T47D (cell line): Measurements from ENCODE around the gene ERP44.
"Not testable (repeated sequence)": the region's sequence is repeated elsewhere in the genome, so short reads cannot be mapped to it uniquely, and the experiment has no call there.

Experiments used
- DNase-seq, 2 experiments: peaks; one replicate each; pipeline versions ENCODE4 v3.0.0 to v3.0.0-alpha.2; 2011 to 2012; ENCODE audit warnings: low read depth in 1 of 2, low spot score in 1 of 2
- JUND ChIP-seq: IDR thresholded peaks from 2 replicates; pipeline ENCODE4 v1.6.1; 2012; ENCODE audit warnings: low read depth
- in situ Hi-C: cut with HindIII; loops from 2 replicates; pipeline ENCODE4 v1.10.0; 2016; ENCODE audit warnings: low sequenced_read_pairs, low pct_unique_long_range_greater_than_20kb

The ERP44 gene

DNA sequence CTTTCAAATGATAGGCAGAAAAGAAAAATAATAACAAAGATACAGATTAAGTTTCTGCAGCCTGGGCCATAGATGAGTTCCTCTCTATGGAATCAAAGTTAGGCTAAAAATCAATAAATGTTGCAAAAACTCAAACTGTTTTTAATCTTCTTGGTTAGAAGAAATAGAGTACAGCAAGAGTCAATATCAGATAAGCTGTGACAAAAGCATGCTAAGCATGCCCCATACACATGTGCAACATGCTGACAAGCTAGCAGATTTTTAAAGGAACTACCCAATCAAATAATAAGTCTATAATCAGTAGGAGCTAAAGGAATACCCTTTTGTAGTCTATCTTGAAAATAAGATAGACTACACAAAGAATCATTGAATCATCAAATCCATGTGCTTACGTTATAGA, 6.7 kb downstream of the ERP44 start:
- no peak for TF ChIP-seq JUND
- no peak for DNase-seq
- in situ Hi-C loops = no loop called here

- in situ Hi-C loops = no loop called here
- TF ChIP-seq JUND = no peak
- DNase-seq = no peak
These were observed 7.2 kb downstream of the ERP44 start for GRCh38 chr9:100091650-100092049.

GRCh38 chr9:100090880-100091279, 7.9 kb downstream of the ERP44 start:
- no peak for TF ChIP-seq JUND
- DNase-seq = no peak
- in situ Hi-C loops = no loop called here

- TF ChIP-seq JUND = no peak
- in situ Hi-C loops = no loop called here
- no peak for DNase-seq
These were observed 10.6 kb downstream of the ERP44 start for GRCh38 chr9:100088202-100088601.

GRCh38 chr9:100087218-100087617, 11.6 kb downstream of the ERP44 start:
- in situ Hi-C loops = no loop called here
- DNase-seq = no peak
- TF ChIP-seq JUND = no peak

GRCh38 chr9:100086097-100086635, 12.6 kb downstream of the ERP44 start:
- DNase-seq = no peak
- TF ChIP-seq JUND = no peak
- in situ Hi-C loops = no loop called here

DNA sequence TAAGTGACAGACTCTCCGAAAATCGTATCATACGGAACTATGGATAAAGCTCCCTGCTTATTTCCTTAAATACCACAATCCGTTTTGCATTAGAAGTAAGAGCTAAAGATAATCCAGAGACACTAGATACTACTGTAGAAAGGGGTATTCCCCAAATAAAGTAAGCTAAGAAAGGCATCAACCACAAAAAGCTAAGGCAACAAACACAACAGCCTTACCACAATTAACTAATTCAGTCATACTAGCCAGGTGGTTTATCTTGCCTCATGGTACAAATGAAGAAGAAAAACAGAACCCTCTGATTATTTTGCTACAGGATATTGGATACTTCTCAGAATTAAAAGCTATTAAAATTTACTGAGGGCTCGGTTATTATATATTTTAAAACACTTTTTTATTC, 14.1 kb downstream of the ERP44 start:
- TF ChIP-seq JUND = no peak
- no peak for DNase-seq
- in situ Hi-C loops = no loop called here

GRCh38 chr9:100084128-100084453, 14.7 kb downstream of the ERP44 start:
- TF ChIP-seq JUND = no peak
- DNase-seq = no peak

GRCh38 chr9:100083448-100084127, 15.2 kb downstream of the ERP44 start:
- in situ Hi-C loops = no loop called here
- no peak for DNase-seq
- TF ChIP-seq JUND = no peak

More at GRCh38 chr9:100084128-100084453, 14.7 kb downstream of the ERP44 start:
- in situ Hi-C loops = no loop called here

- in situ Hi-C loops = no loop called here
- no peak for DNase-seq
- no peak for TF ChIP-seq JUND
These were observed 16.0 kb downstream of the ERP44 start for GRCh38 chr9:100082782-100083181.

GRCh38 chr9:100076256-100076655, 22.5 kb downstream of the ERP44 start:
- in situ Hi-C loops, DNase-seq: not testable (repeated sequence)

GRCh38 chr9:100074989-100075388, 23.8 kb downstream of the ERP44 start:
- in situ Hi-C loops = no loop called here
- TF ChIP-seq JUND = no peak

DNA sequence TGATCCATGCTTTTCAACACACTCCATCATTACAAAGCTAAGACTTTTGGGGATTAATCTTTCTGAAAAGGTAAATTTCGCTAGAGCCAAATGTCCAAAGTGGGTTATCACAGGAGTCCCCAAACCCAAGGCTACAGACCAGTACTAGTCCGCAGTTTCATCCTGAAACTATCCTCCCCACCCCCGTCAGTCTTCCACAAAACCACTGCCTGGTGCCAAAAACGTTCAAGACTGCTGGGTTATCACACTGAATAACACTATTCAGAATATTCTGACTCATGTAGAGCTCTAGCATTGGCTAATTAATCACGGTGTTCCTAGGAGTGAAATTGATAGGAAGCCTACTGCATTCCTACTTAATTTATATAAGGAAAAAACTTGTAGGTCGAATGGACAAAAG, 24.7 kb downstream of the ERP44 start:
- TF ChIP-seq JUND = no peak
- DNase-seq = no peak
- in situ Hi-C loops = no loop called here

More at GRCh38 chr9:100074989-100075388, 23.8 kb downstream of the ERP44 start:
- DNase-seq = no peak

DNA sequence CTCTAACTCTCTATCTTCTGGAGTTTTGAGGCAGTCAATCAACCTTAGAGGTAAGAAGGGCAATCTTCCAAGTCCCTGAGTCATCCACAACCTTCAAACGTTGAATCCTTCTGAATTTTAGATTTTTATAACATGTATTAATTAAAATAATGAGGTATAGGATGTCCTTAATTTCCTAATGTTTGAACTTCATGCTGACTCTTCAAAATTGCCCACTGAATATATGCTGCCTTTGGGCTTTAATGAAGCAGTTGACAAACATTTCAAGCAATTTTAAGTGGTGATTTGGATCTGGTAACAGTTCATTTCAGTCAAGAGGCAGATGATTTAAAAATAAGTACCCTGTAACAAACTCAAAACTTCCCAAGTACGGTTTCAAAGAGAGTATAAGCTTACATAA, 26.0 kb downstream of the ERP44 start:
- no peak for TF ChIP-seq JUND
- DNase-seq = no peak
- in situ Hi-C loops = no loop called here
